GM12878 (cell line): ENCODE data around the gene MYOM3. TPM values are rescaled to one million over a fixed set of nuclear protein-coding genes. Genes with fewer than 3 reads are reported as not detected.

Experiments used
- ATAC-seq: fragments of 200-7000 bp; cut with Tn5 transposase; 3 replicates; pipeline ENCODE4 v1.9.1; 2020; ENCODE audit warnings: mild to moderate bottlenecking, moderate library complexity
- BruUV-seq: library from RNA; stranded (reverse); fragments of 400-500 nt; replicated peaks from 2 replicates; lab custom pipeline; 2021; lab: Mats Ljungman, UMichigan
- CTCF ChIA-PET: fragments of 300-600 bp; sonication (Branson Sonifier 250); formaldehyde crosslinking; extraction: SDS; loops from one replicate; lab custom pipeline; 2021; ENCODE audit warnings: inconsistent platforms; lab: Yijun Ruan, JAX
- POLR2A ChIA-PET: fragments of 350-600 bp; formaldehyde crosslinking; extraction: SDS; loops from one replicate; lab custom pipeline; 2021; ENCODE audit warnings: inconsistent platforms; lab: Charles Lee
- RAD21 ChIA-PET: fragments of 300-600 bp; sonication (Branson Sonifier 250); formaldehyde crosslinking; loops from one replicate; lab custom pipeline; 2023; ENCODE audit warnings: antibody characterized with exemption; ENCODE audit not compliant: unreplicated experiment; lab: Charles Lee
- SMC1A ChIA-PET: fragments of 300-600 bp; sonication (Branson Sonifier 250); formaldehyde crosslinking; loops from one replicate; lab custom pipeline; 2023; ENCODE audit not compliant: unreplicated experiment, uncharacterized antibody; lab: Charles Lee
- DNase-seq: peaks from one replicate; pipeline ENCODE4 v3.0.0-alpha.2; 2011; ENCODE audit warnings: low read depth, low spot score
- FAIRE-seq: peaks from 3 replicates; lab custom pipeline; 2011; peaks lifted over from hg19 to GRCh38; lab: Jason Lieb, UNC
- H2AFZ ChIP-seq: 2 replicates; pipeline ENCODE4 v1.6.0; 2011; ENCODE audit warnings: low read depth, low read length, control low read depth; ENCODE audit not compliant: control insufficient read depth
- H3K27ac ChIP-seq: 2 replicates; pipeline ENCODE4 v1.5.1; 2011; ENCODE audit warnings: control low read depth; ENCODE audit not compliant: control insufficient read depth, insufficient read depth
- H3K27me3 ChIP-seq, 2 experiments: replicated peaks in 1 of 2; 2 replicates each; pipeline versions ENCODE4 v1.6.0 to v1.6.1; 2011; ENCODE audit warnings: low read length in 1 of 2; ENCODE audit not compliant: control insufficient read depth in 2 of 2, insufficient read depth in 2 of 2
- H3K36me3 ChIP-seq, 2 experiments: 2 replicates each; pipeline ENCODE4 v1.5.1; 2011; ENCODE audit warnings: low read length in 1 of 2; ENCODE audit not compliant: control insufficient read depth in 2 of 2, insufficient read depth in 2 of 2
- H3K4me1 ChIP-seq: 2 replicates; pipeline ENCODE4 v1.6.1; 2011; ENCODE audit warnings: mild to moderate bottlenecking, low read length, moderate library complexity, mixed read lengths; ENCODE audit not compliant: control insufficient read depth, insufficient read depth
- H3K4me2 ChIP-seq: 2 replicates; pipeline ENCODE4 v1.6.0; 2011; ENCODE audit warnings: control low read depth; ENCODE audit not compliant: control insufficient read depth, insufficient read depth
- H3K4me3 ChIP-seq: fragments of 200-600 bp; sonication (generic); 2 replicates; pipeline ENCODE4 v1.5.1; 2016
- H3K79me2 ChIP-seq: 2 replicates; pipeline ENCODE4 v1.6.0; 2011; ENCODE audit warnings: low read length; ENCODE audit not compliant: control insufficient read depth, insufficient read depth
- H3K9ac ChIP-seq: 2 replicates; pipeline ENCODE4 v1.8.0; 2011; ENCODE audit warnings: low read length, control low read depth, mixed read lengths; ENCODE audit not compliant: control insufficient read depth, insufficient read depth
- H3K9me3 ChIP-seq: replicated peaks from 3 replicates; pipeline ENCODE4 v1.5.1; 2011; ENCODE audit warnings: mild to moderate bottlenecking, low read length; ENCODE audit not compliant: control insufficient read depth, insufficient read depth
- H4K20me1 ChIP-seq: 2 replicates; pipeline ENCODE4 v1.6.0; 2011; ENCODE audit not compliant: control insufficient read depth, insufficient read depth
- CTCF ChIP-seq, 3 experiments: IDR thresholded peaks in 2 of 3; conservative IDR thresholded peaks in 1 of 3; 2 replicates each; pipeline ENCODE4 v1.5.1; 2011; ENCODE audit warnings: low read depth in 3 of 3, low read length in 3 of 3, mild to moderate bottlenecking in 3 of 3, control low read depth in 2 of 3, moderate library complexity in 2 of 3, inconsistent platforms in 1 of 3, mixed read lengths in 1 of 3; ENCODE audit not compliant: control insufficient read depth in 2 of 3, insufficient read depth in 1 of 3; ENCODE audit errors: extremely low read depth in 1 of 3
- E4F1 ChIP-seq: fragments of 450-650 bp; IDR thresholded peaks from 2 replicates; pipeline ENCODE4 v1.6.1; 2018; ENCODE audit warnings: borderline replicate concordance, mild to moderate bottlenecking; ENCODE audit not compliant: partially characterized antibody
- FOXK2 ChIP-seq: fragments of 450-650 bp; IDR thresholded peaks from 2 replicates; pipeline ENCODE4 v1.6.1; 2017; ENCODE audit warnings: mild to moderate bottlenecking, moderate library complexity
- LARP7 ChIP-seq: fragments of 450-650 bp; IDR thresholded peaks from 2 replicates; pipeline ENCODE4 v1.6.1; 2017; ENCODE audit warnings: mild to moderate bottlenecking
- PAX8 ChIP-seq: fragments of 450-650 bp; IDR thresholded peaks from 2 replicates; pipeline ENCODE4 v1.6.1; 2017; ENCODE audit warnings: mild to moderate bottlenecking, moderate library complexity
- RAD51 ChIP-seq: fragments of 450-650 bp; IDR thresholded peaks from 2 replicates; pipeline ENCODE4 v1.6.1; 2016; ENCODE audit warnings: moderate library complexity, mild to moderate bottlenecking, inconsistent platforms
- SMAD5 ChIP-seq: IDR thresholded peaks from 2 replicates; pipeline ENCODE4 v1.6.1; 2016; ENCODE audit warnings: antibody characterized with exemption, low read depth
- TCF3 ChIP-seq: IDR thresholded peaks from 2 replicates; pipeline ENCODE4 v1.6.1; 2012; ENCODE audit warnings: low read depth, mild to moderate bottlenecking, low read length, borderline replicate concordance; ENCODE audit not compliant: insufficient read depth
- WGBS: methylation state at CpG from one replicate; pipeline ENCODE4 v1.1.6; 2016; ENCODE audit warnings: low lambda C conversion rate; ENCODE audit not compliant: insufficient replicate concordance, insufficient coverage; ENCODE audit errors: missing lambda C conversion rate; 5-methylcytosine and 5-hydroxymethylcytosine counted together
- in situ Hi-C: fragments of 300-500 bp; cut with MboI; formaldehyde crosslinking; loops from 9 replicates; pipeline ENCODE4 v1.14.3; 2018; ENCODE audit warnings: mixed read lengths
- intact Hi-C: fragments of 100-400 bp; cut with micrococcal nuclease; formaldehyde crosslinking; loops from one replicate; pipeline ENCODE4 v1.14.2; 2022; ENCODE audit not compliant: unreplicated experiment
- polyA plus RNA-seq, 11 experiments: library from polyadenylated mRNA; depleted of rRNA in 4 of 11; unstranded in 6 of 11; stranded (reverse) in 5 of 11; fragments of >200 nt; fragmentation: Nextera tagmentation in 4 of 11; fragmentation: Illumina TruSeq in 1 of 11; extraction: Ambion mirVana in 4 of 11; extraction: Trizol in 1 of 11; gene quantifications; 1 replicate in 1 of 11; 2 replicates in 10 of 11; pipeline versions ENCODE4 v1.2.1 to v1.2.3, GENCODE V29; 2011 to 2016; ENCODE audit warnings: inconsistent platforms in 2 of 11, missing spikeins in 2 of 11, low read depth in 1 of 11
- total RNA-seq, 4 experiments: library from RNA; depleted of rRNA in 3 of 4; stranded (reverse); fragments of >200 nt in 3 of 4; fragmentation: Illumina TruSeq in 1 of 4; extraction: Trizol in 1 of 4; gene quantifications; 2 replicates each; pipeline versions ENCODE4 v1.2.1 to v1.2.3, GENCODE V29; 2013 to 2021

MYOM3 gene
- total and polyA plus RNA-seq, 10 of the 15 experiments (the other 5 are each of a cell fraction or from before 2014, with no cell fraction given): 0.06 TPM; not detected in 9

- Histone ChIP-seq H3K9me3 (no peaks in the 10 kb centered on the region), H2AFZ (no peak overlapping the region), H3K4me3 (no peak overlapping the region), H3K4me2 (no peak overlapping the region), H3K79me2 (no peaks in the 10 kb centered on the region), H3K27ac (no peak overlapping the region), H3K27me3 (peaks cover 0 to 6% of the 10 kb centered on the region in 2 experiments; a peak in 2 of 4 replicates)
- BruUV-seq: no TSS peak
- CTCF ChIA-PET: no interaction called here
- SMC1A ChIA-PET: no interaction called here
- WGBS: 58% methylated on average over 4 of the region's 4 CpGs
- in situ Hi-C loops (no loop called here), intact Hi-C loops (no loop called here)
- no peak for ATAC-seq
- no peak for FAIRE-seq
- RAD21 ChIA-PET: no interaction called here
- POLR2A ChIA-PET: no interaction called here
- no peak for TF ChIP-seq CTCF (IDR thresholded peaks at IDR 0.05 in 2 of 3, conservative IDR thresholded peaks at IDR 0.05 in 1 of 3; ENCODE audit: control insufficient read depth in 2 of 3, extremely low read depth in 1 of 3, insufficient read depth in 1 of 3, low read depth in 3 of 3, low read length in 3 of 3)
- TF ChIP-seq, all 136 proteins: peak for 0
- H3K36me3 ChIP-seq: no peaks in the 10 kb centered on the region
- no peak overlapping the region for H3K9ac ChIP-seq
- H4K20me1 ChIP-seq: no peaks in the 10 kb centered on the region
- no peaks in the 10 kb centered on the region for H3K4me1 ChIP-seq
- DNase-seq: no peak
These were observed 36.4 kb downstream of the MYOM3 start for GRCh38 chr1:24075590-24075854.

GRCh38 chr1:24074817-24075589 lies 36.9 kb downstream of the MYOM3 start:
- Histone ChIP-seq H2AFZ (no peak overlapping the region), H3K27me3 (peaks cover 0 to 5% of the 10 kb centered on the region in 2 experiments; a peak in 2 of 4 replicates), H3K79me2 (no peaks in the 10 kb centered on the region), H3K27ac (no peak overlapping the region), H3K4me3 (no peak overlapping the region), H3K9me3 (no peaks in the 10 kb centered on the region), H3K4me2 (no peak overlapping the region), H4K20me1 (no peaks in the 10 kb centered on the region), H3K4me1 (no peaks in the 10 kb centered on the region), H3K36me3 (no peaks in the 10 kb centered on the region), H3K9ac (no peak overlapping the region)
- no TSS peak for BruUV-seq
- intact Hi-C loops (loop anchor here (5.0 kb wide), 2 partner anchors 77 to 317 kb away; no protein-coding TSS in a partner anchor), in situ Hi-C loops (no loop called here)
- POLR2A ChIA-PET: no interaction called here
- 19% methylated on average over 15 of the region's 15 CpGs for WGBS
- FAIRE-seq (no peak), ATAC-seq (no peak), DNase-seq (no peak)
- SMC1A ChIA-PET: no interaction called here
- RAD21 ChIA-PET: no interaction called here
- CTCF ChIA-PET: no interaction called here
- no peak for TF ChIP-seq E4F1
- TF ChIP-seq SMAD5: no peak
- TF ChIP-seq LARP7: no peak
- TF ChIP-seq RAD51: no peak
- no peak for TF ChIP-seq TCF3
- TF ChIP-seq FOXK2: no peak
- TF ChIP-seq PAX8: no peak
